Dendritic cell treated with granulocyte-macrophage colony-stimulating factor and Interleukin-4, amounts not matched to agents 40 ng/mL and 50 ng/mL, for 4 days (primary cell): Measurements from ENCODE around the gene ABI3BP.

Experiments used
- H3K27ac Mint-ChIP-seq: one replicate; pipeline ENCODE4 v1.8.0; 2022; ENCODE audit warnings: mild to moderate bottlenecking, mixed read lengths
- H3K27me3 Mint-ChIP-seq: one replicate; pipeline ENCODE4 v1.8.0; 2022; ENCODE audit warnings: mild to moderate bottlenecking, mixed read lengths
- H3K36me3 Mint-ChIP-seq: one replicate; pipeline ENCODE4 v1.8.0; 2022; ENCODE audit warnings: low read depth, mixed read lengths
- H3K4me1 Mint-ChIP-seq: one replicate; pipeline ENCODE4 v1.8.0; 2022; ENCODE audit warnings: low read depth, mixed read lengths
- H3K4me3 Mint-ChIP-seq: one replicate; pipeline ENCODE4 v1.8.0; 2022; ENCODE audit warnings: mild to moderate bottlenecking, moderate library complexity, mixed read lengths
- H3K9me3 Mint-ChIP-seq: one replicate; pipeline ENCODE4 v1.8.0; 2022; ENCODE audit warnings: mixed read lengths
- intact Hi-C: fragments of 100-400 bp; cut with micrococcal nuclease; formaldehyde crosslinking; loops from one replicate; pipeline ENCODE4 v1.15.0; 2022

Gene ABI3BP

DNA sequence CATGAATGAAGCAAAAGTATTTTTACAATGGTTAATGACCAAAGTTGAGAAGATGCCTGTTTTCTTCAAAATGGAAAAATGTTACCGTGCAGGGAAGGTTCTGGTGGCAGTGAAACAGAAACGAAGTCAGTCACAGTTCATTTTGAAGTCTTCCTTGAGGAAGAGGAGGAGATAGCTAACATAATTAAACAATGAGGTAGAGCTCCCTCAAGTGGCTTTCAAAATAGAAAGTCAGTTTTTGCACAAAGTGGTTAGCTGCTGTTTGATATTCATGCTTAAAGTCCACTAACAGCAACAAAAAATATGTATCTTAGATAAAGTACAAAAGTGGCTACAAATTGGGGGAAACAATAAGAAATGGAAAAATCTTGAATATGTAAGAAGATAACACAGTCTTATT is 196.7 kb downstream of the ABI3BP start:
- H3K4me3 Mint-ChIP-seq = no peak overlapping the region
- no peaks in the 10 kb centered on the region for H3K36me3 Mint-ChIP-seq
- H3K4me1 Mint-ChIP-seq = peaks cover 9% of the 10 kb centered on the region
- H3K27me3 Mint-ChIP-seq = no peaks in the 10 kb centered on the region
- no peaks in the 10 kb centered on the region for H3K9me3 Mint-ChIP-seq
- intact Hi-C loops = no loop called here
- no peak overlapping the region for H3K27ac Mint-ChIP-seq

DNA sequence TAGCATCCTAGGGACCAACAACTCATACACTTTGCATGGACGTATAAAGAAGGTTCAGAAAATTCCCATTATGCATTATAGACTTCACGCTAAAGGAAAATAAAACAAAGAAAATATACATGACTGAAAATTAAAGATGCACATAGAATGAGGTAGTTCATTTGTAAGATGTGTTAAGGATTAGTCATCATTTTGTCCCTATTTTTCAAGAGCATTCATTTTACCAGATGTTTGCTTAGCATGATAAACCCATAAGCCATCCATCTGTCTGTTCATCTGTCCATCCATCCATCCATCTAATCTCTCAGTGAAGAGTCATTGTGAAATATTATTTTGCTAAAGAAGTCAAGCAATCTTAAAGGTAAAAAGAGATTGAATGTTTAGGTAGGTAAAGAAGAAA is 203.6 kb downstream of the ABI3BP start:
- no peaks in the 10 kb centered on the region for H3K27me3 Mint-ChIP-seq
- H3K36me3 Mint-ChIP-seq = no peaks in the 10 kb centered on the region
- H3K4me1 Mint-ChIP-seq = peaks cover 9% of the 10 kb centered on the region
- intact Hi-C loops = no loop called here
- H3K9me3 Mint-ChIP-seq = peaks cover 11% of the 10 kb centered on the region
- H3K27ac Mint-ChIP-seq = no peak overlapping the region
- no peak overlapping the region for H3K4me3 Mint-ChIP-seq

DNA sequence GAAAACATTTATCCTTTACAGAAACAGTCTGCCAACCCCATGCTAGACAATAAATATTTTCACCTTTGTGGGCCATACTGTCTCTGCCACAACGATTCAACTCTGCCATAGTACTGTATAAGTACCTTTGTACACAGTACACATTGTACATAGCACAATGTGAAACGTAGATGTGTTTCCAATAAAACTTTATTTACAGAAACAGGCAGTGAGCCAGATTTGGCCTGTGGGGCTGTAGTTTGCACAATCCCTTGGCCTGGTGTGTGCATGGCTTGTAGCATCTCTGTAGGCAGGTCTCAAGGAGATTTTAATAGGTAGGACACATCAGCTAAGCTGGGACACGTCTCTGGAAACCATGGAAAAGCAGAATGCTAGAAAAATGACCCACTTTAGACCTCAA is 209.6 kb downstream of the ABI3BP start:
- intact Hi-C loops = no loop called here
- no peaks in the 10 kb centered on the region for H3K4me1 Mint-ChIP-seq
- H3K27ac Mint-ChIP-seq = no peak overlapping the region
- no peaks in the 10 kb centered on the region for H3K36me3 Mint-ChIP-seq
- no peak overlapping the region for H3K4me3 Mint-ChIP-seq
- no peaks in the 10 kb centered on the region for H3K27me3 Mint-ChIP-seq
- peaks cover 15% of the 10 kb centered on the region for H3K9me3 Mint-ChIP-seq

DNA sequence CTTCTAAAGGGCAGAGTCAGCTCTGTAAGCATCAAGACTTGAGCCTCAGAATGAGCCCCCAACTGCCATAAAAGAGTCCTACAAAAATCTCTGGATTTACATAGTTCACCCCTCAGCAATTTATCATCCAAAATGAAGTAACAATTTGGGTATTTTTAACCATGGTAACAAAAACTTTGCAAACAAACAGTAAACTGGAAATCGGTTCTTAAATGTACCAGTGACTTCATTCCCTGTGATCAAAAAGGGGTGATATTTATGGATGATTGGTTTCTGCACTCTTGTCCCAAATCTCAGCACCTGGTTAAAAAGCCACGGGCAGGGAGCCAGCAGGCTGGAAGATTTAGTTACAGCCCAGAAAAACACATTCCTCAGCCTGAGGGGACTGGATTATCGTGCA is 210.3 kb downstream of the ABI3BP start:
- Mint-ChIP-seq H3K9me3 (peaks cover 15% of the 10 kb centered on the region), H3K4me1 (no peaks in the 10 kb centered on the region), H3K27me3 (no peaks in the 10 kb centered on the region)

DNA sequence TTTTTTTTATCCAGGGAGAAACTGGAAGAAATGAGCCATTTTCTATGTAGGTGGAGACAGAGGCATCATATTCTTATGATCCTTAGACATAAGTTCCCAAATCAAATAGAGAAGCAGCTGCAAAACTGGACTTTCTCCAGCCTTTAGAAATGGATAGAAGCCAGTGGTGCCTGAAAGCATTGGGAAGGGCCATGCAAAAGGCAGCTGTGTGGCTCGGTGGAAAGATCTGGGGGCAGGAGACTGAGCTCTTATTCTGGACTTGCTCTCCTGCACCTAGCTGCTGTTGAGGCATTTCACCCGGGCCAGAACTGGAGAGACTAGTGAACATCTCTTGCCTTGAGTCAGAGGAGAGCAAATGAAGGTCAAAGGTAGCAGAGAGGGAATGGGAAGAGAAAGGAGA is 210.9 kb downstream of the ABI3BP start:
- Mint-ChIP-seq H3K36me3 (no peaks in the 10 kb centered on the region), H3K4me3 (no peak overlapping the region), H3K27ac (no peak overlapping the region), H3K9me3 (peaks cover 15% of the 10 kb centered on the region), H3K27me3 (no peaks in the 10 kb centered on the region), H3K4me1 (no peaks in the 10 kb centered on the region)
- intact Hi-C loops = no loop called here

More for the DNA sequence above, 210.3 kb downstream of the ABI3BP start:
- H3K36me3 Mint-ChIP-seq = no peaks in the 10 kb centered on the region
- H3K27ac Mint-ChIP-seq = no peak overlapping the region
- H3K4me3 Mint-ChIP-seq = no peak overlapping the region
- intact Hi-C loops = no loop called here

DNA sequence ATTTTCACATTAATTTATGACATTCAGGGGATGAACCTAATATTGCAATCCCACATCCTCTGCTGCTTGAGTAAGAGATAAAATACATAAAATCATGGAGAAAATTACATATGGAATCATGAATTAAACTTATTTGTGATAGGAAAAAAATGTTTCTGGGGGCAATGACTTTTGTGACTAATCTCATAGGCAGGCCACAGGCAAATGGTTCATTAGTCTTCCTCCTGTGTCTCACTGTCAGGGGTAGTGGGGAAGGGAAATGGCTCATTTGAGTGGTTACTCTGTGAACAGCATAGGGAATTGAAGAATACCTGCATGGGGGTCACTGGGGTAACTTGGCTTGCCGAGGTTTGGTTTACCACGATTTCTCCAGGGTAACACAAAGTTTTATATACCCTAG is 211.9 kb downstream of the ABI3BP start:
- Mint-ChIP-seq H3K27ac (no peak overlapping the region), H3K9me3 (peaks cover 15% of the 10 kb centered on the region), H3K36me3 (no peaks in the 10 kb centered on the region), H3K4me3 (no peak overlapping the region), H3K27me3 (no peaks in the 10 kb centered on the region), H3K4me1 (no peaks in the 10 kb centered on the region)
- intact Hi-C loops = no loop called here

DNA sequence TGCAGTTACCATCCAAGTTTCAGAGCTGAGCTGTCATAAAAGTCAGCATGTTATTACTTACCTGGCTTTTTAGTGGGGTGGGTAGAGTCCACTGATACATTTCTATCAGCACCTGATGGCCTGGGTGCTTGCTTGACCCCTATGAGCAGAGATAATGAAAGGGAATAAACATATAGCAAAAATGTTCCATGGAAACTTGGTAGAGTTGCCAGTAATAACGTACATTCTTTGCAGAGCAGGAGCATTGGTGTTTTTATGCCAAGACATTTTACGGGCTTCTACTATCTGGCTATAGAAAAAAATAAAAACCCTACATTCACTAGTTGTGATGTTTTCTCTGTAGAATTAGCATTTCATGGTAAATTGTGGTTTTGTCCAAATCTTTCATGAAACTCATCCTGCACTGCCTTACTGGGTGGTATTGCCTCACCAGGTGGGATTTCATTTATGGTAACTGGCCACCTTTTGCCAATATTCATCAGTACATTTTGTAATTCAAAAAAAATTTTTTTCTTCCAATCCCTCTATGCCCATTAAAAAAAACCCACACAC is 213.1 kb downstream of the ABI3BP start:
- H3K9me3 Mint-ChIP-seq = peaks cover 7% of the 10 kb centered on the region
- no peak overlapping the region for H3K4me3 Mint-ChIP-seq
- no peaks in the 10 kb centered on the region for H3K27me3 Mint-ChIP-seq
- H3K27ac Mint-ChIP-seq = no peak overlapping the region
- no peaks in the 10 kb centered on the region for H3K4me1 Mint-ChIP-seq
- no peaks in the 10 kb centered on the region for H3K36me3 Mint-ChIP-seq
- intact Hi-C loops = no loop called here

DNA sequence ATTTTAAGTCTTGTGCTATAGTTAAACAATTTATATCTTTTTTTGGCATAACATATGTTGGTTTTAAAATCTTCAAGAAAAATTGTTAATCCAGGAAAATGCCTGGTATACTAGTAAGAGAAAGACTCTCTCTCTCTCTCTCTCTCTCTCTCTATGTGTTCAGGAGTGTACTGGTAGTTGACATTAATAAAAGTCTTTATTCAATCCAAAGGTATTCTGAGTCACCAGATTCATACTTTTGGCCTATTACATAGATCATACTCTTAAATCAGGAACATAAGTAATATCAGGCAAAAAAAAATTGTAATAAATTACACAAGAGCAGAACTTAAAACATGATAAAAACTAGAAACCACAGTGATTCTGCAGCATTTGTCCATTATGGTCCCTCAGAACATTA is 213.7 kb downstream of the ABI3BP start:
- H3K4me1 Mint-ChIP-seq = no peaks in the 10 kb centered on the region
- no peaks in the 10 kb centered on the region for H3K36me3 Mint-ChIP-seq
- H3K9me3 Mint-ChIP-seq = peaks cover 3% of the 10 kb centered on the region
- intact Hi-C loops = no loop called here
- no peak overlapping the region for H3K4me3 Mint-ChIP-seq
- no peaks in the 10 kb centered on the region for H3K27me3 Mint-ChIP-seq
- H3K27ac Mint-ChIP-seq = no peak overlapping the region

DNA sequence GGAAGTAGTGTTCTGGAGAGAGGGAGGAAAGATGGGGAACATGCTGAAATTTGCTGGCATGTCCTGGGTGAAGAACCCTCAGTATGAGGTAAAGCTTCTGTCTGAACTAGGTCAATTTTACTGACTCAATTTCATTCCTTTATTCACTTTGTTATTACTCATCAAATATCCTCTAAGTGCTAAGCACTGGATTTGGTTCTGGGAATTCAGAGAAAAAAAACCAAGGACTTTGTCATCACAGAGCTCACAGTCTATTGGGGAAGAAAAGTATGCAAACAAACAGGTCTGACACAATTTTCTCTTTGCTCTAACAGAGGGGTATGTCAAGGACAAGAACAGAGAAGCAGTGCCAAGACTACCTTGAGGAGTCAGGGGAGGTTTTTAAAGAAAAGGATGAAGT is 215.9 kb downstream of the ABI3BP start:
- Mint-ChIP-seq H3K36me3 (no peaks in the 10 kb centered on the region), H3K9me3 (no peaks in the 10 kb centered on the region), H3K4me1 (no peaks in the 10 kb centered on the region), H3K27me3 (no peaks in the 10 kb centered on the region), H3K4me3 (no peak overlapping the region), H3K27ac (no peak overlapping the region)
- intact Hi-C loops = no loop called here

DNA sequence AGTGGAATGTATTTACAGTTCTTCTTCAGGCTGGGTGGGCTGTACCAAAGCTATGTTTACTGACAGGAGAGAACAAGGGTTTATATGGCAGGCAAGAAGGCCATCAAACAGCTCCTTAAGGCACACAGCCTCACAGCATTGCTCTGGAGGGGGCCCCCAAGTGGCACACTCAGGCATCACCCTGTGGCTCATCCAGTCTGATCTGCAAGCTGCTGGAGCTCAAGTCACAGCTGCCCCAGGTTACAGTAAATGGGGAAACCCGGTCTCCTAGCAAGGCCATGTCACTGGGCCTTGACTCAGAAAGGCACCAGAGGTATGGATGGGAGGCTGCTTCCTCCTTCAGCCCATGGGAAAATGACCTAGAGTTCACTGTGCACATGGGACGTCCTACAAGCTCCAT is 216.5 kb downstream of the ABI3BP start:
- Mint-ChIP-seq H3K27me3 (no peaks in the 10 kb centered on the region), H3K9me3 (no peaks in the 10 kb centered on the region), H3K36me3 (no peaks in the 10 kb centered on the region), H3K4me1 (no peaks in the 10 kb centered on the region), H3K27ac (no peak overlapping the region), H3K4me3 (no peak overlapping the region)
- intact Hi-C loops = no loop called here

DNA sequence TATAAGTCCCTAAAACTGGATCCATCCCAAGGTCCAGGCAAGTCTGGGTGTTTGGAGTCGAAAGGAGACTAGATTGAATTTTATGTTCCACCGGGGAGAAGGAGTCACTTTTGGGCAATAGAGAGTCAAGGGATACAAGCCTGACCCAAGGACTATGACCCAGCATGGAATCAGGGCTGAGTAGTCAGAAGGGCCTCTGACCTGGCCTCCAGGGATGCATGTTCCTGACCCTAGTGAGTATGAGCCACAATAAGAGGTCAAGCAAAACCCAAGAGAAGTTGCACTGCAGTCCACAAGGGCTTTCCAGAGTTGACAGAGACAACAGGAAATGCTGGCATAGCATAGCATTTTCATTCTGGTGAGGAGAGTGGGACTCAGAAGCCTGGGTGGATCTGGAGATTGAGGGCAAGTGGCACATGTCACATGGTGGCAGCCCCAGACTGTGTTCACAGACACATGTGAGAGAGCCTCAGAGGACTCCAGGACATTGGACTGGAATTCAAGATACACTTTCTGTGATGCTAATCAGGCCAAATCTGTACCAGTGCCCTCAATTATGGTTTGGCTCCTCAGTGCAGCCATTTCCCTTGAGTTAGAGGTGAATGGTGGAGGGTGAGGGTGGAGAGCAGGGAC is 217.0 kb downstream of the ABI3BP start:
- H3K36me3 Mint-ChIP-seq = no peaks in the 10 kb centered on the region
- no peak overlapping the region for H3K27ac Mint-ChIP-seq
- intact Hi-C loops = no loop called here
- no peaks in the 10 kb centered on the region for H3K9me3 Mint-ChIP-seq
- H3K4me1 Mint-ChIP-seq = no peaks in the 10 kb centered on the region
- no peak overlapping the region for H3K4me3 Mint-ChIP-seq
- H3K27me3 Mint-ChIP-seq = no peaks in the 10 kb centered on the region

DNA sequence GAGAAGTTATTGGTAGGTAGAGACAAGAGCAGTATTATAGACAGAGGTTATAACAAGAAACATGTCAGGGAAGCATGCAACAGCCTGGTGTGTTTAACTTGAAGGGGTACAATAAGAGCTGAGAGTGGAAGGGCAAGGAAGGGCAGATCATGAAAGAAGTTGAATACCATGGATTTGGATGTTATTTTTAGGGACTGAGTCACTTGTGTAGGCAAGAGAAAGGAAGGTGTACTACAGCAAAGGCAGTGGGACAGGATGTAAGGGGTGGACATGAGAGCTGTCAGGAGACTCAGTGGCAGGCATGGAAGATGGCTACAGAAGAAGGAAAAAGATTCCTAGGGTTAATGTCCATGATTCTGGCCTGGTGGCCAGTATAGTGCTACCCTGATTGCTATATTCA is 217.6 kb downstream of the ABI3BP start:
- H3K36me3 Mint-ChIP-seq = no peaks in the 10 kb centered on the region
- no peak overlapping the region for H3K4me3 Mint-ChIP-seq
- no peaks in the 10 kb centered on the region for H3K4me1 Mint-ChIP-seq
- no peaks in the 10 kb centered on the region for H3K27me3 Mint-ChIP-seq
- intact Hi-C loops = no loop called here
- H3K27ac Mint-ChIP-seq = no peak overlapping the region
- no peaks in the 10 kb centered on the region for H3K9me3 Mint-ChIP-seq

DNA sequence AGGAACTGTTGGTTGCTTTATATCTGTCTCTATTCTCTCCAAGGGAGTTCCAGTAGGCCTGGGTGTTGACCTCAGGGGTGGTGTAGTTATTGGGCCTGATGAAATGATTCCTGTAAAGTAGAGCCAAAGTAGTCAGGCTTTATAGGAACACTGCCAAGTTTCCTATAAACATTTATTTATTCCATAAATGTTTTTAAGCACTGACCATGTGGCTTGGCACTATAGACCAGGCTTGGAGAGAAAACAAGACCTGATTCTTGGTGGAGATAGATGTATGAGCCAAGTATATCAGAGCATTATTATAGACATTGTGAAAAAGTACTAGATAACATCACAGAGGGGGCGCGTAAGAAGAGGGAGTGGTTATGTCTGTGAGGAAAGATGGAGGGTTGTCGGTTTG is 218.0 kb downstream of the ABI3BP start:
- intact Hi-C loops = no loop called here
- Mint-ChIP-seq H3K36me3 (no peaks in the 10 kb centered on the region), H3K9me3 (no peaks in the 10 kb centered on the region), H3K4me1 (no peaks in the 10 kb centered on the region), H3K27ac (no peak overlapping the region), H3K4me3 (no peak overlapping the region), H3K27me3 (no peaks in the 10 kb centered on the region)

DNA sequence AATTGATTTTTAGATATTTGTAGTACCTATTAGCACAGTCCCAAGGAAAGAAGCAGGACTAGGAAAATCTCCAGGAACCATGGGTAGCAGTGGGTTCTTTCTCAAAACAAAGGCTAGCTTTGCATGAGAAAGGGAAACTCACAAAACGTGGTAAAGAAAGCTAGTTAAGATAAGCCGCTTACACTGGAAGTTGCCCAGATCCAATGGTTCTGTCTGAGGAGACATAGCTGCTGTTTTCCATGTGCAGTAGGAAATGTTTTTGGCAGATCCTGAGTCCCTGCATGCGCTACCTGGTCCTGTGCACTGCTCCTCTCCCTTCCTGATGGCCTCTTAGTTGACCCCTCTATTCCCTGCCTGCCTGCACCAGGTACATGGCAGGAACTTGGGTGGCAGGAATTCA is 223.5 kb downstream of the ABI3BP start:
- intact Hi-C loops = no loop called here
- Mint-ChIP-seq H3K4me3 (no peak overlapping the region), H3K36me3 (no peaks in the 10 kb centered on the region), H3K4me1 (no peaks in the 10 kb centered on the region), H3K9me3 (no peaks in the 10 kb centered on the region), H3K27ac (no peak overlapping the region), H3K27me3 (no peaks in the 10 kb centered on the region)

DNA sequence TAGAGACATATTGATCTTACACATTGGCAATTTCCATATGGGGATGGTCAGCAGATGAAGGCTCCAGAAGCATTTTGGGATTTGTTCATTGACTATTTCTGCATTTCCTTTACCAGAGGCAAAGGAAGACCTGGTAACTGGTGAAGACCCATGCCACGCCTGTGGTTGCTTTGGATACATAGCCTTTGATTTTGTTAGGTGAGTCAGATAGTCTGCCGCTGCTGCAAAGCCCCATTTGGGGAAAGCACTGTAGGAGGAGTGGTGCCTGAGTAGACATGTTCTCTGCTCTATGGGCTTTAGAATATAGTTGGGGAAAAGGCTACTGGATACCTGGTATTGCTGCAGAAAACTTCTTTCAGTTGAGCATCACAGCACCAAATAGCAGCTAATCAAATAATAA is 227.2 kb downstream of the ABI3BP start:
- Mint-ChIP-seq H3K4me3 (no peak overlapping the region), H3K36me3 (no peaks in the 10 kb centered on the region), H3K9me3 (no peaks in the 10 kb centered on the region), H3K4me1 (no peaks in the 10 kb centered on the region), H3K27me3 (no peaks in the 10 kb centered on the region), H3K27ac (no peak overlapping the region)
- intact Hi-C loops = no loop called here
